A549 (cell line): ENCODE measurements around the gene RHBDF2. TPM values are rescaled to one million over a fixed set of nuclear protein-coding genes. Genes with fewer than 3 reads are reported as not detected.

ENCODE experiments used
- ATAC-seq, 2 experiments: fragments of 200-7000 bp in 1 of 2; fragments of >200 bp in 1 of 2; cut with Nextera tagmentation in 1 of 2; cut with Tn5 transposase in 1 of 2; 3 replicates each; pipeline versions ENCODE4 v1.8.0 to v1.9.1; 2018 to 2020; ENCODE audit warnings: mild to moderate bottlenecking in 1 of 2, moderate library complexity in 1 of 2
- CTCF ChIA-PET: fragments of 300-600 bp; sonication (Branson Sonifier 250); formaldehyde crosslinking; extraction: SDS; loops from one replicate; lab custom pipeline; 2021; ENCODE audit warnings: antibody characterized with exemption, inconsistent platforms; lab: Yijun Ruan, JAX
- POLR2A ChIA-PET: fragments of 350-600 bp; formaldehyde crosslinking; extraction: SDS; loops from one replicate; lab custom pipeline; 2021; ENCODE audit warnings: antibody characterized with exemption, inconsistent platforms; lab: Yijun Ruan, JAX
- DNase-seq, 2 experiments: peaks; one replicate each; pipeline versions ENCODE4 v3.0.0 to v3.0.0-alpha.2; 2011 to 2016; ENCODE audit warnings: low read depth in 1 of 2, low spot score in 1 of 2
- FAIRE-seq: peaks from 2 replicates; lab custom pipeline; 2011; peaks lifted over from hg19 to GRCh38; lab: Jason Lieb, UNC
- H3K27ac ChIP-seq, 2 experiments: fragments of >200 bp; sonication (Bioruptor Twin); formaldehyde crosslinking; 3 replicates each; pipeline ENCODE4 v1.5.1; 2016 to 2017
- H3K4me1 ChIP-seq: fragments of >200 bp; sonication (Bioruptor Twin); formaldehyde crosslinking; 3 replicates; pipeline ENCODE4 v1.6.1; 2016
- H3K4me2 ChIP-seq: fragments of >200 bp; sonication (Bioruptor Twin); formaldehyde crosslinking; 3 replicates; pipeline ENCODE4 v1.6.1; 2016
- H3K4me3 ChIP-seq: fragments of >200 bp; sonication (Bioruptor Twin); formaldehyde crosslinking; 3 replicates; pipeline ENCODE4 v1.5.1; 2016
- H3K9me3 ChIP-seq: fragments of >200 bp; sonication (Bioruptor Twin); formaldehyde crosslinking; 3 replicates; pipeline ENCODE4 v1.6.1; 2016
- CEBPB ChIP-seq, 2 experiments: fragments of >200 bp in 1 of 2; sonication (Bioruptor Twin) in 1 of 2; formaldehyde crosslinking in 1 of 2; IDR thresholded peaks; 2 replicates each; pipeline ENCODE4 v1.6.1; 2012 to 2016
- CHD2 ChIP-seq: fragments of 150-350 bp; IDR thresholded peaks from 2 replicates; pipeline ENCODE4 v1.6.1; 2014; ENCODE audit warnings: low read length; ENCODE audit not compliant: partially characterized antibody
- EHF ChIP-seq: fragments of 250-450 bp; sonication (Bioruptor Pico); IDR thresholded peaks from 2 replicates; pipeline ENCODE4 v1.5.0; 2020; ENCODE audit warnings: mild to moderate bottlenecking
- EHMT2 ChIP-seq: fragments of 200-600 bp; sonication (generic); IDR thresholded peaks from 2 replicates; pipeline ENCODE4 v1.6.1; 2016; ENCODE audit warnings: antibody characterized with exemption, low read depth, mild to moderate bottlenecking, moderate library complexity
- MAFK ChIP-seq: fragments of 450-650 bp; IDR thresholded peaks from 2 replicates; pipeline ENCODE4 v1.6.1; 2014; ENCODE audit not compliant: partially characterized antibody
- NFE2L2 ChIP-seq: fragments of 150-350 bp; conservative IDR thresholded peaks from 2 replicates; pipeline ENCODE4 v1.6.1; 2014; ENCODE audit warnings: low read length
- POLR2AphosphoS2 ChIP-seq: conservative IDR thresholded peaks from 2 replicates; pipeline ENCODE4 v1.6.1; 2012; ENCODE audit warnings: low read length, improper control_type of control experiment, inconsistent platforms
- RCOR1 ChIP-seq: fragments of 150-350 bp; IDR thresholded peaks from 2 replicates; pipeline ENCODE4 v1.6.1; 2014; ENCODE audit warnings: antibody characterized with exemption, low read length, low read depth
- RFX5 ChIP-seq: fragments of 450-650 bp; IDR thresholded peaks from 2 replicates; pipeline ENCODE4 v1.7.1; 2014; ENCODE audit warnings: antibody characterized with exemption, mild to moderate bottlenecking, moderate library complexity
- SMC3 ChIP-seq: fragments of >200 bp; sonication (Bioruptor Twin); formaldehyde crosslinking; IDR thresholded peaks from 3 replicates; pipeline ENCODE4 v1.6.1; 2018; ENCODE audit warnings: inconsistent platforms
- TP53 ChIP-seq: fragments of 250-450 bp; sonication (Bioruptor Pico); IDR thresholded peaks from 2 replicates; pipeline ENCODE4 v1.5.0; 2021; ENCODE audit warnings: mild to moderate bottlenecking, moderate library complexity
- whole genome bisulfite sequencing: methylation state at CpG from one replicate; pipeline ENCODE4 v1.1.6; 2017; ENCODE audit errors: missing lambda C conversion rate; 5-methylcytosine and 5-hydroxymethylcytosine counted together
- polyA plus RNA-seq, 4 experiments: library from polyadenylated mRNA; depleted of rRNA in 3 of 4; stranded (reverse); fragments of >200 nt; fragmentation: RNase III in 1 of 4; extraction: RNeasy Plus Mini Kit Qiagen cat#74134 plus additional on column Dnase treatment in 1 of 4; gene quantifications; 2 replicates in 3 of 4; 3 replicates in 1 of 4; pipeline ENCODE4 v1.2.3, GENCODE V29; 2011 to 2017
- TF ChIP-seq, protein P1 (sequence below): fragments of >200 bp; sonication (Bioruptor Twin); formaldehyde crosslinking; IDR thresholded peaks from 3 replicates; pipeline ENCODE4 v1.5.1; 2016
- TF ChIP-seq, protein P2 (sequence below): fragments of >200 bp; sonication (Bioruptor Twin); formaldehyde crosslinking; IDR thresholded peaks from 3 replicates; pipeline ENCODE4 v1.6.1; 2016

RHBDF2 gene
- polyA plus RNA-seq, 2 of the 4 experiments (the other 2 are of a cell fraction): 14.0 to 42.9 TPM

DNA sequence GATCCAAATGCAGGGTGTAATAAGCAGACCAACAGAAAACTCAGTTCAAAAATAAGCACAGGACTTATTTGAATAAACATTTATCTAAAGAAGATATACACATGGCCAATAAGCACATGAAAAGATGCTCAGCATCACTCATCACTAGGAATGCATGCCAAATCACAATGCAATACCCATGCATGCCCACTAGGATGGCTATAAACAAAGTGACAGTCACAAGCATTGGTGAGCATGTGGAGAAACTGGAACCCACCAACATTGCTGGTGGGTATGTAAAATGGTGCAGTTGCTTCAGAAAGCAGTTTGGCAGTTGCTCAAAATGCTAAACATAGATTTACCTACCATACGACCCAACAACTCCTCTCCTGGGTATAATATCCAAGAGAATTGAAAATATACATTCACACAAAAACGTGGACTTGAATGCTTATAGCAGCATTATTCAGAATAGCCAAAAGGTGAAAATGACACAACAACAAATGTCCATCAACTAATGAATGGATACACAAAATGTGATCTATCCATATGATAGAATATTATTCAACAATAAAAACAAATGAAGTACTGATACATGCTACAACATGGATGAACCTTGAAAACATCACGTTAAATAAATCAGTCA lies 68.4 kb downstream of the RHBDF2 start:
- Histone ChIP-seq H3K4me2 (no peak overlapping the region), H3K4me3 (no peak overlapping the region), H3K27ac (no peak overlapping the region), H3K9me3 (no peaks in the 10 kb centered on the region), H3K4me1 (peaks cover 9% of the 10 kb centered on the region)
- TF ChIP-seq MAFK: no peak
- TF ChIP-seq, protein P1, sequence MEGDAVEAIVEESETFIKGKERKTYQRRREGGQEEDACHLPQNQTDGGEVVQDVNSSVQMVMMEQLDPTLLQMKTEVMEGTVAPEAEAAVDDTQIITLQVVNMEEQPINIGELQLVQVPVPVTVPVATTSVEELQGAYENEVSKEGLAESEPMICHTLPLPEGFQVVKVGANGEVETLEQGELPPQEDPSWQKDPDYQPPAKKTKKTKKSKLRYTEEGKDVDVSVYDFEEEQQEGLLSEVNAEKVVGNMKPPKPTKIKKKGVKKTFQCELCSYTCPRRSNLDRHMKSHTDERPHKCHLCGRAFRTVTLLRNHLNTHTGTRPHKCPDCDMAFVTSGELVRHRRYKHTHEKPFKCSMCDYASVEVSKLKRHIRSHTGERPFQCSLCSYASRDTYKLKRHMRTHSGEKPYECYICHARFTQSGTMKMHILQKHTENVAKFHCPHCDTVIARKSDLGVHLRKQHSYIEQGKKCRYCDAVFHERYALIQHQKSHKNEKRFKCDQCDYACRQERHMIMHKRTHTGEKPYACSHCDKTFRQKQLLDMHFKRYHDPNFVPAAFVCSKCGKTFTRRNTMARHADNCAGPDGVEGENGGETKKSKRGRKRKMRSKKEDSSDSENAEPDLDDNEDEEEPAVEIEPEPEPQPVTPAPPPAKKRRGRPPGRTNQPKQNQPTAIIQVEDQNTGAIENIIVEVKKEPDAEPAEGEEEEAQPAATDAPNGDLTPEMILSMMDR: 0 out of 3 replicates have a peak, but pooled peaks have one; percentile 16
- TF ChIP-seq RFX5: peak; percentile 95
- TF ChIP-seq CEBPB (IDR thresholded peaks at IDR 0.05): no peak
- DNase-seq: peak in 1 of 2 experiments; percentile 40
- peak; percentile 74 for FAIRE-seq
- ChIA-PET POLR2A (no interaction called here), CTCF (no interaction called here)
- peak; percentile 83 to 88; a peak in 4 of 6 replicates for ATAC-seq
- WGBS: 64% methylated on average over 3 of the region's 3 CpGs

DNA sequence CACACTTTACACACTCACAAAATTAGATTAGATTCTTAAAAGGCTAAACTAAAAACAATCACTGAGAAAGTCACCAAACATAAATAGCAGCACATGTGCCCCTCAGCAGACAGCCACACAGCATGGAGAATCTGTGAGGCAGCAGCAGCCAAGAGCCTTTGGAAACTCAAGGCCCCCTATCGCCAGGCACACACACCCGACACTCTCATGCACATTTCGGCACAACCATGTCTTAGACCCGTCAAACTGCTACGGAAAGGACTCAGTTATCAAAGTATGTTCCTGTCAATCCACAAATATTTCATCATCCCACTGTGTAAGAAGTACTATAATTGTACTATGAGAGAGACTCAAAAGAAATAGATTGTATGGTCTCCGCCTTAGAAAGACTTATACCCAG lies 69.2 kb downstream of the RHBDF2 start:
- H3K4me3 ChIP-seq: no peak overlapping the region
- H3K27ac ChIP-seq: no peak overlapping the region
- TF ChIP-seq POLR2AphosphoS2: no peak
- TF ChIP-seq, protein P2, sequence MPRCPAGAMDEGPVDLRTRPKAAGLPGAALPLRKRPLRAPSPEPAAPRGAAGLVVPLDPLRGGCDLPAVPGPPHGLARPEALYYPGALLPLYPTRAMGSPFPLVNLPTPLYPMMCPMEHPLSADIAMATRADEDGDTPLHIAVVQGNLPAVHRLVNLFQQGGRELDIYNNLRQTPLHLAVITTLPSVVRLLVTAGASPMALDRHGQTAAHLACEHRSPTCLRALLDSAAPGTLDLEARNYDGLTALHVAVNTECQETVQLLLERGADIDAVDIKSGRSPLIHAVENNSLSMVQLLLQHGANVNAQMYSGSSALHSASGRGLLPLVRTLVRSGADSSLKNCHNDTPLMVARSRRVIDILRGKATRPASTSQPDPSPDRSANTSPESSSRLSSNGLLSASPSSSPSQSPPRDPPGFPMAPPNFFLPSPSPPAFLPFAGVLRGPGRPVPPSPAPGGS: no peak
- no peak for TF ChIP-seq MAFK
- no peak for TF ChIP-seq EHMT2
- no peak overlapping the region for H3K4me2 ChIP-seq
- POLR2A ChIA-PET: no interaction called here
- CTCF ChIA-PET: interaction anchor here (0.6 to 5.5 kb wide), 6 partner anchors 18 to 397 kb away, joined by 3 to 30 read pairs (median 6); no protein-coding TSS in a partner anchor
- 87% methylated on average over 6 of the region's 6 CpGs for WGBS
- H3K4me1 ChIP-seq: peaks cover 12% of the 10 kb centered on the region
- FAIRE-seq (no peak), DNase-seq (no peak), ATAC-seq (no peak)
- no peaks in the 10 kb centered on the region for H3K9me3 ChIP-seq

DNA sequence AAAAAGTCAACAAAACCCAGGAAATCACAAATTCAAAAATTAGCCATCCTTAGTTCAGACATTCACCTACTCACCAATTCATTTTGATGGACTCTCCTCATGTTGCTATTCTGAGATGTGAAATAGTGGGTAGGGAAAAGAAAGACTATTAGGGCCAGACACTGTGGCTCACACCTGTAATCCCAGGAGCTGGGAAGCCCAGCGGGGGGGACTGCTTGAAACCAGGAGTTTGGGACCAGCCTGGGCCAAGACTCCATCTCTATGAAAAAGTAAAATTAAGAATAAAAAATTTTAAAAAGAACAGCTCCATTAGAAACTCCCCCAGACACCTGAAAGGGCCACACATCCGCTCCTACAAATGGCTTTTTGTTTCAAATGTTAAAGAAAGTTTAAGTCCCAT lies 69.7 kb downstream of the RHBDF2 start:
- peaks cover 12% of the 10 kb centered on the region for H3K4me1 ChIP-seq
- no peak for ATAC-seq
- no peak for FAIRE-seq
- POLR2A ChIA-PET: no interaction called here
- CTCF ChIA-PET: interaction anchor here (0.6 to 5.5 kb wide), 11 partner anchors 14 to 410 kb away, joined by 3 to 30 read pairs (median 4); no protein-coding TSS in a partner anchor
- DNase-seq: no peak
- H3K4me3 ChIP-seq: no peak overlapping the region
- H3K27ac ChIP-seq: no peak overlapping the region
- WGBS: 96% methylated on average over 2 of the region's 2 CpGs
- no peak overlapping the region for H3K4me2 ChIP-seq
- H3K9me3 ChIP-seq: no peaks in the 10 kb centered on the region
- no peak for TF ChIP-seq CHD2
- TF ChIP-seq SMC3: no peak
- no peak for TF ChIP-seq NFE2L2

DNA sequence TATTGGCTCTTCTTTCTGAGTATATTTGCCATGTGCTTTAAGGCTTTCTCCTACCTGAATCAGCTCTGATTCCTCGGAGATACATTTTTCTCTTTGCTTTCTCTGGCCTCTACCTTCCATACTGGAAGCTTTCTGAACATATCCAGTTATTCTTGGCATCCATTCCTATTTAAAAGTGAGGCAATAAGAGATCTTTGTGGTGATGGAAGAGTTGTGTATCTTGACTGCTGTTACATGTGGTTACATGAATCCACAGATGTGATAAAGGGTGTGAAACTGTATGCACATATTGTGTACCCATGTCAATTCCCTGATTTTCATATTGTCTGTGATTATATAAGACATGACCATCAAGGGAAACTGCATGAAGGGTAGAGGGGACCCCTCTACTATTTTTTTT lies 72.7 kb downstream of the RHBDF2 start:
- ChIA-PET CTCF (interaction anchor here (0.6 to 42.5 kb wide), 10 partner anchors 10 to 278 kb away, joined by 3 to 1094 read pairs (median 4); partner anchors contain the start of genes QRICH2, SPHK1 and UBE2O), POLR2A (no interaction called here)
- ATAC-seq (no peak), DNase-seq (no peak), FAIRE-seq (no peak)
- no peaks in the 10 kb centered on the region for H3K9me3 ChIP-seq
- peaks cover 12% of the 10 kb centered on the region for H3K4me1 ChIP-seq
- no peak overlapping the region for H3K27ac ChIP-seq
- no peak for TF ChIP-seq EHF
- no peak for TF ChIP-seq TP53 (CRISPR knock-in tag)
- TF ChIP-seq SMC3: no peak
- no peak for TF ChIP-seq RCOR1
- H3K4me3 ChIP-seq: no peak overlapping the region
- WGBS: 95% methylated on average over 1 of the region's 1 CpG
- H3K4me2 ChIP-seq: no peak overlapping the region
